ENCODE data around the gene IMPDH1. TPM values are rescaled to one million over a fixed set of nuclear protein-coding genes. Genes with fewer than 3 reads are reported as not detected.

IMPDH1 gene
- total RNA-seq, 4 donors from 2014 or later: 11.9 to 53.3 (median 32.8) TPM

GRCh38 chr7:128405471-128406313, 4.1 kb downstream of the IMPDH1 start:
- no peaks in the 10 kb centered on the region for H3K9me3 ChIP-seq
- peak overlapping the region; percentile 35 to 64 for H3K4me3 ChIP-seq
- H3K27me3 ChIP-seq: no peaks in the 10 kb centered on the region
- peak overlapping the region; percentile 37 to 98 for H3K27ac ChIP-seq
- peaks cover 0 to 6% of the 10 kb centered on the region in 2 donors for H3K4me1 ChIP-seq
- TF ChIP-seq CTCF (IDR thresholded peaks at IDR 0.05) (peak in 1 of 4 experiments; percentile 27), POLR2A (IDR thresholded peaks at IDR 0.05) (no peak)
- intact Hi-C loops (cut with DNase I; ENCODE audit: low total_unique reads): no loop called here
- no peaks in the 10 kb centered on the region for H3K36me3 ChIP-seq
- DNase-seq: peak; percentile 45 to 55

- TF ChIP-seq CTCF (IDR thresholded peaks at IDR 0.05): no peak
- TF ChIP-seq POLR2A (IDR thresholded peaks at IDR 0.05): no peak
- H3K9me3 ChIP-seq: no peaks in the 10 kb centered on the region
- H3K36me3 ChIP-seq: no peaks in the 10 kb centered on the region
- no peak for DNase-seq
- H3K27me3 ChIP-seq: no peaks in the 10 kb centered on the region
- peak overlapping the region; percentile 35 to 64 for H3K4me3 ChIP-seq
- intact Hi-C loops (cut with DNase I; ENCODE audit: low total_unique reads): no loop called here
- peak overlapping the region; percentile 37 to 69 for H3K27ac ChIP-seq
- peaks cover 0 to 6% of the 10 kb centered on the region in 2 donors for H3K4me1 ChIP-seq
Measured at GRCh38 chr7:128404886-128405470, 4.8 kb downstream of the IMPDH1 start.

GRCh38 chr7:128404143-128404681, 5.6 kb downstream of the IMPDH1 start:
- DNase-seq: no peak
- peak overlapping the region in 1 of 2 donors; percentile 69 for H3K27ac ChIP-seq
- no peaks in the 10 kb centered on the region for H3K9me3 ChIP-seq
- peaks cover 0 to 6% of the 10 kb centered on the region in 2 donors for H3K4me1 ChIP-seq
- no peaks in the 10 kb centered on the region for H3K27me3 ChIP-seq
- no peak for TF ChIP-seq CTCF (IDR thresholded peaks at IDR 0.05)
- TF ChIP-seq POLR2A (IDR thresholded peaks at IDR 0.05): no peak
- no peak overlapping the region for H3K4me3 ChIP-seq
- intact Hi-C loops (cut with DNase I; ENCODE audit: low total_unique reads): no loop called here
- H3K36me3 ChIP-seq: no peaks in the 10 kb centered on the region

- Histone ChIP-seq H3K4me1 (peaks cover 0 to 6% of the 10 kb centered on the region in 2 donors), H3K9me3 (no peaks in the 10 kb centered on the region), H3K4me3 (no peak overlapping the region), H3K27ac (no peak overlapping the region), H3K27me3 (no peaks in the 10 kb centered on the region), H3K36me3 (no peaks in the 10 kb centered on the region)
- intact Hi-C loops (cut with DNase I; ENCODE audit: low total_unique reads): no loop called here
- TF ChIP-seq POLR2A (IDR thresholded peaks at IDR 0.05) (no peak), CTCF (IDR thresholded peaks at IDR 0.05) (no peak)
- no peak for DNase-seq
Measured at GRCh38 chr7:128403676-128404075, 6.1 kb downstream of the IMPDH1 start.

- H3K36me3 ChIP-seq: no peaks in the 10 kb centered on the region
- no peak for DNase-seq
- no peak overlapping the region for H3K4me3 ChIP-seq
- H3K27me3 ChIP-seq: no peaks in the 10 kb centered on the region
- H3K27ac ChIP-seq: no peak overlapping the region
- H3K9me3 ChIP-seq: no peaks in the 10 kb centered on the region
- intact Hi-C loops (cut with DNase I; ENCODE audit: low total_unique reads): no loop called here
- peaks cover 0 to 6% of the 10 kb centered on the region in 2 donors for H3K4me1 ChIP-seq
- TF ChIP-seq CTCF (IDR thresholded peaks at IDR 0.05): no peak
- no peak for TF ChIP-seq POLR2A (IDR thresholded peaks at IDR 0.05)
Measured at GRCh38 chr7:128402356-128402755, 7.4 kb downstream of the IMPDH1 start.
